Measurements from ENCODE around the gene ZNF470. TPM values are rescaled to one million over a fixed set of nuclear protein-coding genes. Genes with fewer than 3 reads are reported as not detected.

ZNF470 gene
- total RNA-seq, 1 experiment from 2014 or later = 0.33 TPM

- Histone ChIP-seq H3K27me3 (no peaks in the 10 kb centered on the region), H3K9me3 (peaks cover 25% of the 10 kb centered on the region), H3K4me3 (peak overlapping the region; percentile 99), H3K36me3 (peaks cover 20% of the 10 kb centered on the region)
- DNase-seq = no peak
Measured at GRCh38 chr19:56595548-56595899, 28.3 kb downstream of the ZNF470 start.

DNA sequence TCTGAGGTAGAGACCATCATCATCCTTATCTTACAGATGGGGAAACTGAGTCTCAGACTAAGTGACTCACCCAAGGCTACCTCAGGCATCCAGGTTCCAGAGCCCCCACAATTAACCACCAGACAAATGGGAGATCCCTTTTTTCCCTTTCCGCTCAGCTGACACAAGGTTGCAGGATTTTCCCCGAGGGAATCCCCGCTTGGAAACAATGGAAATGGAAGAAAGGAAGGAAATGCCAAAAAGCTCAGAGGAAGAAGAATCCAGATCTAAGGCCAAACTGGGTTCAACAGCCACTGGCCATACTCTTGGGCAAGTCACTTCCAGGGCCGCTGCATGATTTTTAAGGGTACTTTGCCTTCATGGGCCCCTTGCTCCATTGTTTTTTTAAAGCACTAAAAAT is 29.4 kb downstream of the ZNF470 start:
- DNase-seq = no peak
- no peak overlapping the region for H3K4me3 ChIP-seq
- no peaks in the 10 kb centered on the region for H3K27me3 ChIP-seq
- H3K36me3 ChIP-seq = peaks cover 28% of the 10 kb centered on the region
- H3K9me3 ChIP-seq = peaks cover 25% of the 10 kb centered on the region

GRCh38 chr19:56597696-56598095 is 30.4 kb downstream of the ZNF470 start:
- Histone ChIP-seq H3K9me3 (peaks cover 23% of the 10 kb centered on the region), H3K36me3 (peaks cover 38% of the 10 kb centered on the region), H3K27me3 (no peaks in the 10 kb centered on the region), H3K4me3 (no peak overlapping the region)
- peak; percentile 12 for DNase-seq

- peaks cover 58% of the 10 kb centered on the region for H3K36me3 ChIP-seq
- no peak overlapping the region for H3K4me3 ChIP-seq
- H3K9me3 ChIP-seq = peaks cover 41% of the 10 kb centered on the region
- H3K27me3 ChIP-seq = no peaks in the 10 kb centered on the region
- DNase-seq = peak; percentile 40
Measured at GRCh38 chr19:56601375-56601774, 34.1 kb downstream of the ZNF470 start.

DNA sequence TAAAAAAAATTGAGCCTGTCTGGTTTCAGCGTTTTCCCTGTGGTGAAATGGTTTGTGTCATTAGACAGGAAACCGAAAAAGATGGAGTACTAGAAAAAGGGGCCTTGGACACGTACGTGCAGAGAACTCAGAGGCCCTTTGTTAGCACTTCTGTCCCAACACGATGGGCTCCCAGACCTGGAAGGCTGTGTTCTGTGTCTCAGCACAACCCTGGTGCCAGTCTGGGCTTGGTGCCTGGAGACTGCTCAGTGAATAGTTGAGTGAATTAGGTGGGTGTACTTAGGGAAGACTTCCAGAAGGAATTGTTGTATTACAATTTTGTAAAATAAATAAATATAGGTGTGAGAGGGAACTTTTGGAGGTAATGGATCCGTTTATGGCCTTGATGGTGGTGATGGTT is 36.6 kb downstream of the ZNF470 start:
- peak; percentile 57 for DNase-seq

DNA sequence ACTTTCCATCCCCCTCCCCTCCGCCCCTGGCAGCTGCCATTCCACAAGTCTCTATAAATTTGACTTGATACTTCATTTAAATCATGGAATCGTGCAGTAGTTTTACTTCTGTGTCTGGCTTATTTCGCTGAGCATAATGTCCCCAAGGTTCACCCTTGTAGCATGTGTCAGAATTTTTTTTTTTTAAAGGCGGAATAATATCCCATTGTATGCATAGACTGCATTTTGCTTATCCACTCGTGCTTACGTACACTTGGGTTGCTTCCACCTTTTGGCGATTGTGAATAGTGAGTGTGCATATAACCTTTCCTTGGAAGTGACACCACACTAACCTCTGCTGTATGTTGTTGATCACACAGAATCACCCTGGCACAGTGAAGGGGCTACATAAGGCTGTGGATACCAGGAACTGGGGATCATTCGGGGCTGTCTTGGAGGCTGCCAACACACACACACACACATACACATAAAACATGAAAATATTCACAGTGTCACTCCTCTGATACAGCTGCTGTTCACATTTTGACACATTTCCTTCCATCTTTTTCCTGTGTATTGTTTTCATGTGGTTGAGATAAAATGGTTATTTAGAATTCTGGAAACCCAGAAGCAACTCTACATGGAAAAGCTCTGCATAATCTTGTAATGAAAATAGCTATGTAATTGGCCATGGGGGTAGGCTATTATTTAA is 41.2 kb downstream of the ZNF470 start:
- DNase-seq = no peak
- Histone ChIP-seq H3K4me3 (no peak overlapping the region), H3K27me3 (no peaks in the 10 kb centered on the region), H3K36me3 (peaks cover 31% of the 10 kb centered on the region), H3K9me3 (peaks cover 48% of the 10 kb centered on the region)

More for the DNA sequence above, 36.6 kb downstream of the ZNF470 start:
- no peak overlapping the region for H3K4me3 ChIP-seq
- H3K36me3 ChIP-seq = peaks cover 43% of the 10 kb centered on the region
- H3K27me3 ChIP-seq = no peaks in the 10 kb centered on the region
- H3K9me3 ChIP-seq = peaks cover 37% of the 10 kb centered on the region

- no peak for DNase-seq
- Histone ChIP-seq H3K9me3 (peaks cover 47% of the 10 kb centered on the region), H3K4me3 (no peak overlapping the region), H3K36me3 (peaks cover 18% of the 10 kb centered on the region), H3K27me3 (no peaks in the 10 kb centered on the region)
Measured at GRCh38 chr19:56611288-56611687, 44.0 kb downstream of the ZNF470 start.

GRCh38 chr19:56612737-56613136 is 45.5 kb downstream of the ZNF470 start:
- Histone ChIP-seq H3K36me3 (peaks cover 27% of the 10 kb centered on the region), H3K27me3 (no peaks in the 10 kb centered on the region), H3K9me3 (peaks cover 40% of the 10 kb centered on the region), H3K4me3 (no peak overlapping the region)
- no peak for DNase-seq

- Histone ChIP-seq H3K27me3 (no peaks in the 10 kb centered on the region), H3K36me3 (peaks cover 33% of the 10 kb centered on the region), H3K9me3 (peaks cover 36% of the 10 kb centered on the region), H3K4me3 (no peak overlapping the region)
- DNase-seq = no peak
Measured at GRCh38 chr19:56613639-56614038, 46.4 kb downstream of the ZNF470 start.

DNA sequence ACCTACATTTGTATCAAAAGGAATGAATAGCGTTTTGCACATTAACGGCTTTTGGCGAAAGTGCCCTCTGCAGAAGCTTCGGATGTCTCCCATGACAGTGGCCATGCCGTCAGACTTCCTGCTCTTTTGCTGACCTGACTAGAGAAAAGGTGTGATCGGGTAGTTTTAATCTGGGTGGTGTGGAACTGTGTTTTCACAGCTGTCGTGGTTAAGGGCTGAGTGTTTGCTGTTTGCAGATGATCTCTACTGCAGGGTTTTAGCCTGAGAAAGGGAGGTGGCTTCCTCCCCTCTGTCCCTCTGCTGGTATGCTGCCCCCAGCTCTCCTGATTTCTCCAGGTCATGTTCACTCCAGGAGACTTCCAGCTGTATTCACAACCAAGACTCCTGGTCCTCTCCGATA is 50.3 kb downstream of the ZNF470 start:
- H3K36me3 ChIP-seq = peaks cover 37% of the 10 kb centered on the region
- H3K9me3 ChIP-seq = peaks cover 23% of the 10 kb centered on the region
- no peak for DNase-seq
- no peaks in the 10 kb centered on the region for H3K27me3 ChIP-seq
- no peak overlapping the region for H3K4me3 ChIP-seq

- Histone ChIP-seq H3K27me3 (no peaks in the 10 kb centered on the region), H3K4me3 (no peak overlapping the region), H3K9me3 (peaks cover 18% of the 10 kb centered on the region), H3K36me3 (peaks cover 47% of the 10 kb centered on the region)
- DNase-seq = no peak
Measured at GRCh38 chr19:56619121-56619520, 51.9 kb downstream of the ZNF470 start.

GRCh38 chr19:56622374-56622773 is 55.1 kb downstream of the ZNF470 start:
- DNase-seq = no peak
- no peaks in the 10 kb centered on the region; the same call in none of the 2 replicates for H3K9me3 ChIP-seq
- H3K36me3 ChIP-seq = peaks cover 46% of the 10 kb centered on the region
- no peak overlapping the region for H3K4me3 ChIP-seq
- H3K27me3 ChIP-seq = no peaks in the 10 kb centered on the region

DNA sequence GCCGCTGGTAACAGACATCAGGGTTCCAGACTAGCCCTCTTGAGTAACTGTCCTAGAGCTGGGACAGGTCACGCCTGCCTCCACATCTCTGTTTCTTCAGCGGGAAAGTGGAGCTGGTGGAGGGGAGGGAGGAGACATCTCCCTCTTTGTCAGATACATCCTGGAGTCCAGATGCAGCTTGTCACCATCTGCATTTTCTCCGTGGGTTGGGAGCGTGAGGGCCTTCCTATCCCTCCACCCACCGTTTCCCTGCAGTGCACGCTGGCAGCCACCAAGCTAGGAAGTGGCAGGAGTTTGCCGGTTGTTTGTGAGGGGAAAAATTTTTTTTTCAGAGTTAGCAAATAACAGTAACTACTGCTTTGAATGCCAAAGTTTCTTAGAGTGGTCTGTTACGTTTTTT is 55.7 kb downstream of the ZNF470 start:
- no peaks in the 10 kb centered on the region for H3K27me3 ChIP-seq
- no peaks in the 10 kb centered on the region; the same call in 1 of the 2 replicates for H3K9me3 ChIP-seq
- no peak for DNase-seq
- H3K4me3 ChIP-seq = no peak overlapping the region
- peaks cover 40% of the 10 kb centered on the region for H3K36me3 ChIP-seq

GRCh38 chr19:56625708-56626107 is 58.4 kb downstream of the ZNF470 start:
- DNase-seq = no peak
- Histone ChIP-seq H3K4me3 (no peak overlapping the region), H3K27me3 (no peaks in the 10 kb centered on the region), H3K36me3 (peaks cover 33% of the 10 kb centered on the region), H3K9me3 (peaks cover 5% of the 10 kb centered on the region)

DNA sequence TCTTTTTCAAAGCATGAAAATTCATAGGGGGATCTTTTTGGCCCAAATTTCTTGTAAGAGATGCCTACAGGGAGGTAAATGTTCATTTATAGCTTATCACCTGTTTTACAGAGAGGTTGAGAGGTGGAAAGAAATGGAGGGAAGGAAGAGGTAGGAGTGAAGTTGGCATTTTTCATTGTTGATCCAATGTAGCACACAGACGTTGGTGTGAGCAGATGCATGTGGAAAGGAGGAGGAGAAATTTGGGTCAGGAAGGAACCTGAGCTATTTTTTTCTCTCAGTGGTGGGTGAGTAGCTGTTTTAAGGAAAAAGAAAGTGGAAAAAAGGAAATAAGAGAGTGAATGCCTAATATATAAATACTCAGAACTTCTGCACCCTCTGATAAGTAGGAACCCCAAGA is 65.8 kb downstream of the ZNF470 start:
- DNase-seq = no peak
- no peak overlapping the region for H3K4me3 ChIP-seq
- H3K27me3 ChIP-seq = no peaks in the 10 kb centered on the region
- no peaks in the 10 kb centered on the region for H3K36me3 ChIP-seq
- peaks cover 19% of the 10 kb centered on the region for H3K9me3 ChIP-seq

- H3K36me3 ChIP-seq = no peaks in the 10 kb centered on the region
- no peak overlapping the region for H3K4me3 ChIP-seq
- DNase-seq = peak; percentile 72
- H3K27me3 ChIP-seq = no peaks in the 10 kb centered on the region
- H3K9me3 ChIP-seq = peaks cover 25% of the 10 kb centered on the region
Measured at GRCh38 chr19:56637976-56638555, 70.8 kb downstream of the ZNF470 start.
